Mucosa of stomach (tissue), 1 donor: ENCODE results near the gene GKN2.

Experiments
- H3K27me3 ChIP-seq: one replicate; pipeline ENCODE4 v1.7.0; 2013; ENCODE audit warnings: mild to moderate bottlenecking, low read length; ENCODE audit not compliant: control insufficient read depth, insufficient read depth
- H3K36me3 ChIP-seq: one replicate; pipeline ENCODE4 v1.7.0; 2013; ENCODE audit warnings: low read length; ENCODE audit not compliant: control insufficient read depth, insufficient read depth
- H3K4me1 ChIP-seq: one replicate; pipeline ENCODE4 v1.7.0; 2013; ENCODE audit warnings: mild to moderate bottlenecking, low read length; ENCODE audit not compliant: control insufficient read depth, insufficient read depth
- H3K4me3 ChIP-seq: one replicate; pipeline ENCODE4 v1.7.0; 2013; ENCODE audit warnings: low read length
- H3K9ac ChIP-seq: one replicate; pipeline ENCODE4 v1.7.0; 2013; ENCODE audit warnings: mild to moderate bottlenecking, low read length, moderate library complexity
- H3K9me3 ChIP-seq: one replicate; pipeline ENCODE4 v1.7.0; 2013; ENCODE audit warnings: mild to moderate bottlenecking, low read length, moderate library complexity; ENCODE audit not compliant: control insufficient read depth
- donor health status: Pancreatic carcinoma.

The GKN2 gene

DNA sequence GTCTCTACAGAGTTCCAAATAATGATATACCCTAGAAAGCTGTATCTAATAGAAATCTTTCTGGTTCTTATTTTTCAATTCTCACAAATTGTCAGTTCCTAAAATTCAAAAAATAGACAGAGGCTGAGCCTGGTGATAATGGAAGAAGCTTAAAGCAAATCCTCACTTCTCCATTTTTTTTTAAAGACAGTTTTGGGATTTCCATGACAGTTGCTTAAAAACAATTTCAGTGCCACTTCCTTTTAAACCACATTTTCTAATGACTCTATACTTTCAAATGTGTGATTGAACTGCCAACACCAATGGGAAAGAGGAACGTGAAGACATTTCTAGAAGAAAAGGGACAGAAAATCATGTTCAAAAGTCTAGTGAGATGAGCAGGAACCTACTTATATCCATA is 4.0 kb downstream of the GKN2 start:
- Histone ChIP-seq H3K36me3 (peaks cover 26% of the 10 kb centered on the region), H3K9me3 (peaks cover 6% of the 10 kb centered on the region), H3K4me1 (peaks cover 3% of the 10 kb centered on the region), H3K4me3 (no peak overlapping the region), H3K27me3 (no peaks in the 10 kb centered on the region), H3K9ac (no peak overlapping the region)

DNA sequence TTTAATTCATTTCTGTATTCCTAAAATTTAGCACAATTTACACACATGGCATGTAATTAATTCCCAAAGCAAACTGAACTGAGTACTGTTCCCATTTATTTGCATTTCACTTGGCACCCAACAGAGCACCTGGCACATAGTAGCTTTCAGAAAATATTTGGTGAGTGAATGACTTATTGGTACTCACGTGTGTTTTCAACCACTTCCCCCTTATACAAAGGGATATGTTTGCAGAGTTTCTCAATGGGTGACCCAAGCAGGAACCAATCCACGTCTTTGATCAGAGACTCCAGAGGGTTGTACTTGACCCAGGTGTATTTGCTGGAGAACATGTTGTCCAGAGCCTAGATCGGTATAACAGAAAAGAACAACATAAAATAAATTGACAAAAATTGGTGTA is 6.6 kb downstream of the GKN2 start:
- peaks cover 15% of the 10 kb centered on the region for H3K36me3 ChIP-seq
- H3K4me1 ChIP-seq = peaks cover 3% of the 10 kb centered on the region
- no peak overlapping the region for H3K4me3 ChIP-seq
- no peak overlapping the region for H3K9ac ChIP-seq
- H3K9me3 ChIP-seq = peaks cover 6% of the 10 kb centered on the region
- no peaks in the 10 kb centered on the region for H3K27me3 ChIP-seq

DNA sequence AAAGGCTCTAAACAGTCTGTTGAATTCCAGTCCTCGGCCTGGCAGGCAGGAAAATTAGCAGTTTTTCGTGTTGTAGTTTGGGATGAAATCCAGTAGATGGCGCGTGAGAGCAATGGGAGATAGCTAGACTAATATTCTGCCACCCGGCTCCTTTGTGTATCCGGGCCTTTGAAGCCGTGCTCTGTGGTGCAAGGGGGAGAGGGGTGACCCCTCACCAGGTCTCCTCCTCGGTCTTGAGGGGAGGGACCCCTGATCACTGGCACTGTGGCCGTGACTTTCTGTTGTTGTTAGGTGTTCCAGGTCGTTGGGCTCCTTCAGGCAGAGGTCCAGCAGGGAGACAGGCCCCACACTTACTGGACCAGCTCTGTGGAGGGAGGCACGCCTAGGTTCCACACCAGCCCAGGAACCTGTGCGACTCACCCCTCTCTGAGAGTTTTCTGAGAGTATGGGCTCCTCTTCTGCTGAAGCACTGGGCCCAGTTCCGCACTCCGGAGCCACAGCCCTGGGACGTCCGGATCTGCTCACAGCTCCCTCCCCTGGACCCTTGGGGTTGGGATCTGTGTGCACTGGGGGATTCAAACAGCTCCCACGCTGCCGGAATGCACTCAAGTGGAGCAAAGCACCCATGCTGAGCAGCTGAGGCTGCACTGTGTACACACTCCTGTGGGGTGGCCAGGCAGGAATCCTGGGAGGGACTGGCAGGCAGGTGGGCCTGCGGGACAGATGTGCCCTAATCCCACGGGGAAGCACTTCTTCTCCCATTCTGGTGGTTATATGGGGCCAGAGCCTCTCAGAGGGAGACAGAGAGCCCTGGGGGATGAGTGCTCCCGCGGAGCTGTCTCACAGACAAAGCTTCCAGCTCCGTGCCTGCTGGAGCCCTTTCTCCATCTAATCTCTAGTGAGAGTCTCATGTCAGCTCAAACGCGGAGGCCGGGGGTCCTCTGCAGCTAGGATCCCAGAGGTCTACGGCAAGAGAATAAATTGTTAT is 8.8 kb downstream of the GKN2 start:
- peaks cover 3% of the 10 kb centered on the region for H3K4me1 ChIP-seq
- H3K27me3 ChIP-seq = no peaks in the 10 kb centered on the region
- H3K36me3 ChIP-seq = peaks cover 9% of the 10 kb centered on the region
- peaks cover 6% of the 10 kb centered on the region for H3K9me3 ChIP-seq
- H3K9ac ChIP-seq = no peak overlapping the region
- no peak overlapping the region for H3K4me3 ChIP-seq

DNA sequence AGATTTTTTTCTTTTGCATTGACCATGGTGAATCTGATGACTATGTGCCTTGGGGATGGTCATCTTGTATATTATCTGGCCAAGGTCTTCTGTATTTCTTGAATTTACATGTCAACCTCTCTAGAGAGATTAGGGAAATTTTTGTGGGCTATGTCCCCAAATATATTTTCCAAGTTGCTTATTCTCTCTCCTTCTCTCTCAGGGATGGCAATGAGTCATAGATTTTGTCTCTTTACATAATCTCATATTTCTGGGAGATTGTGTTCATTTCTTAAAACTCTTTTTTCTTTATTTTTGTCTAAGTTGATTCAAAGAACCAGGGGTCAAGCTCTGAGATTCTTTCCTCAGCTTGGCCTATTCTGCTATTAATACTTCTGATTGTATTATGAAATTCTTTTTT is 9.9 kb downstream of the GKN2 start:
- peaks cover 6% of the 10 kb centered on the region for H3K9me3 ChIP-seq
- no peak overlapping the region for H3K4me3 ChIP-seq
- no peak overlapping the region for H3K9ac ChIP-seq
- peaks cover 3% of the 10 kb centered on the region for H3K4me1 ChIP-seq
- no peaks in the 10 kb centered on the region for H3K27me3 ChIP-seq
- H3K36me3 ChIP-seq = peaks cover 9% of the 10 kb centered on the region

GRCh38 chr2:68940369-68940768 is 12.3 kb downstream of the GKN2 start:
- peaks cover 10% of the 10 kb centered on the region for H3K9me3 ChIP-seq
- peaks cover 9% of the 10 kb centered on the region for H3K36me3 ChIP-seq
- no peak overlapping the region for H3K9ac ChIP-seq
- H3K27me3 ChIP-seq = no peaks in the 10 kb centered on the region
- peaks cover 5% of the 10 kb centered on the region for H3K4me1 ChIP-seq
- H3K4me3 ChIP-seq = no peak overlapping the region

- Histone ChIP-seq H3K9ac (no peak overlapping the region), H3K27me3 (no peaks in the 10 kb centered on the region), H3K4me3 (no peak overlapping the region), H3K36me3 (peaks cover 9% of the 10 kb centered on the region), H3K9me3 (peaks cover 8% of the 10 kb centered on the region), H3K4me1 (peaks cover 5% of the 10 kb centered on the region)
Observed at GRCh38 chr2:68939962-68940361, 12.7 kb downstream of the GKN2 start.

DNA sequence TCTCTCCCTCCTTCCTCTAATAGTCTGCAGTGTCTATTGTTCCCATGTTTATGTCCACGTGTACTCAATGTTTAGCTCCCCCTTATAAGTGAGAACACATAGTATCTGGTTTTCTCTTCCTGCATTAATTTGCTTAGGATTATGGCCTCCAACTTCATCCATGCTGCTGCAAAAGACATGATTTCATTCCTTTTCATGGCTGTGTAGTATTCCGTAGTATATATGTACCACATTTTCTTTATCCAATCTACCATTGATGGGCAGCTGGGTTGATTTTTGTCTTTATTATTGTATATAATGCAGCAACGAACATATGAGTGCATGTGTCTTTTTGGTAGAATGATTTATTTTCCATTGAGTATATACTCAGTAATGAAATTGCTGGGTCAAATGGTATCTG is 13.8 kb downstream of the GKN2 start:
- no peak overlapping the region for H3K4me3 ChIP-seq
- H3K9me3 ChIP-seq = peaks cover 4% of the 10 kb centered on the region
- H3K36me3 ChIP-seq = peaks cover under 1% of the 10 kb centered on the region
- H3K9ac ChIP-seq = no peak overlapping the region
- no peaks in the 10 kb centered on the region for H3K27me3 ChIP-seq
- peaks cover 5% of the 10 kb centered on the region for H3K4me1 ChIP-seq

DNA sequence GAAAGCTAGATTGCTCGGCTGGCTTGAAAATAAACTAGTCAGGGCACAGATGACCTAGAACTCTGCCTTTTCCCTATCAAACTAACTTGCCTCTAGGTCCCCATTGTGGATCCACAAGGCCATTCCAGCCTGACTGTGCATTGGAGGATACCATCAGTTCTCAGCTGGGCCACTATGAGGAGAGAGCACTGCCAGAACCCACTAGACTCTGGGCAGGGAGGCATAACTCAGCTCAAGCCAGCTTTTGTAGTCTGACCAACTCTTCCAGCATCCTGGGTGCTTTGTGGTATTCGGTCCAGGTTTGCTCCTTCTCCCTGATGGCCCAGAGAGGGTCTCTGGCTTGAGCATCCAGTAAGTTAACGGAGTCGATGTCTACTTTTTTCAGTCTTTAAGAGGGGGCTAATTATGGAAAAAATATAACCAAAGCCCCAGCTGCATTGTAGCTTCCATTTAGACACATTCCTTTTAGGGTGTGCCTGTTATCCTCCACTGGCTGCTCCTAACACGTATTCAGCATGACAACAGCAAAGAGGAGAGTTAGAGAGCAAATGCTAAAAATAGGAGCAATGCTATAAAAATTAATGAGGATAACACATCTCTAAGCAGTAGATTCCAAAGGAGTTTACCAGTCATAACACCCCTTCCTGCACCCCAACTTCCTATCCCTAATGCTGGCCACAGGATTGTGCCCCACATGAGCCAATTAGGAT is 15.2 kb downstream of the GKN2 start:
- no peak overlapping the region for H3K4me3 ChIP-seq
- H3K27me3 ChIP-seq = no peaks in the 10 kb centered on the region
- peaks cover 4% of the 10 kb centered on the region for H3K9me3 ChIP-seq
- H3K9ac ChIP-seq = no peak overlapping the region
- peaks cover 5% of the 10 kb centered on the region for H3K4me1 ChIP-seq
- no peaks in the 10 kb centered on the region for H3K36me3 ChIP-seq

- peaks cover 5% of the 10 kb centered on the region for H3K4me1 ChIP-seq
- H3K9me3 ChIP-seq = peaks cover 4% of the 10 kb centered on the region
- no peak overlapping the region for H3K9ac ChIP-seq
- H3K27me3 ChIP-seq = no peaks in the 10 kb centered on the region
- no peak overlapping the region for H3K4me3 ChIP-seq
- H3K36me3 ChIP-seq = no peaks in the 10 kb centered on the region
Observed at GRCh38 chr2:68936889-68937288, 15.8 kb downstream of the GKN2 start.

DNA sequence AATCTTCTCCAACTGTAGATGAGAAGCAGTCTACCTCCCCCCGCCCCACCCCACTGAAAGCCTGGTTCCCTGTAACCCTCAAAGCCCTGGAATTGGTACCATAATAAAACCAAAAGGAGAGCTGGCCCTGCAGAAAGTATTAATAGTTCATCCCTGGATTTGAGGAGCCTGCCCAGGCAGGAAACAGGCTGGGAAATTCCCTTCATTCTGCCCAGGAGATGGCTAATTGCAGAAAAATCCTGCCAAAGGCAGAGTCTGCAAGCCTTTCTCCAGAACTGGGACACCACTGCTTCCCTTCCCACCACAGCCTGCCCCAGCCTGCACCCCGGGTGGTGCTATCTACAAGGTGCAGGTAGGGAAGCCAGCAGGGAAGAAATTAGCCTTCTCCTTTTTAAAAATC is 16.3 kb downstream of the GKN2 start:
- H3K9me3 ChIP-seq = peaks cover 4% of the 10 kb centered on the region

GRCh38 chr2:68935471-68935870 is 17.2 kb downstream of the GKN2 start:
- Histone ChIP-seq H3K36me3 (no peaks in the 10 kb centered on the region), H3K4me1 (peaks cover 5% of the 10 kb centered on the region), H3K27me3 (no peaks in the 10 kb centered on the region), H3K9me3 (peaks cover 4% of the 10 kb centered on the region), H3K4me3 (no peak overlapping the region), H3K9ac (no peak overlapping the region)

More for the DNA sequence above, 16.3 kb downstream of the GKN2 start:
- no peaks in the 10 kb centered on the region for H3K36me3 ChIP-seq
- H3K27me3 ChIP-seq = no peaks in the 10 kb centered on the region
- H3K4me3 ChIP-seq = no peak overlapping the region
- H3K9ac ChIP-seq = no peak overlapping the region
- peaks cover 5% of the 10 kb centered on the region for H3K4me1 ChIP-seq

DNA sequence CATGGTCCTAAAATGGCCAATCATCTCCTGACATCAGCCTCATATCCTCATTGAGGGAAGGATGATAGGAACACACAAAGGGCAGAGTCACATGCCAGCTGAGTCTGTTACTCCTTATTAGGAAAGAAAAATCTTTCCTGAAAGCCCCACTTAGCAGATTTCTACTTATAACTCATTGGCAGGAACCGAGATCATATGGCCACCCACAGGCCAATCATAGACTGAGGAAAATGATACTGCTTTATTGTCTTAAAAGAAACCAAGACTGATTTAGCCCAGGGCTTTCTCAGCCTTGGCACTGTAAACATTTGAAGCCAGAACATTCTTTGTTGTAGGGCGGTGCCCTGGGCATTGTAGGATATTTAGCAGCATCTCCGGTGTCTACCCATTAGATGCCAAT is 18.7 kb downstream of the GKN2 start:
- H3K4me1 ChIP-seq = peaks cover 5% of the 10 kb centered on the region
- no peaks in the 10 kb centered on the region for H3K36me3 ChIP-seq
- no peaks in the 10 kb centered on the region for H3K27me3 ChIP-seq
- H3K9ac ChIP-seq = no peak overlapping the region
- H3K9me3 ChIP-seq = peaks cover 4% of the 10 kb centered on the region
- no peak overlapping the region for H3K4me3 ChIP-seq
